CD14-positive monocyte (primary cell): Measurements from ENCODE around the gene DOCK1. TPM values are rescaled to one million over a fixed set of nuclear protein-coding genes. Genes with fewer than 3 reads are reported as not detected.

ENCODE experiments used
- DNase-seq, 3 donors: peaks; one replicate each; pipeline ENCODE4 v3.0.0-alpha.2; 2011 to 2022
- H2AFZ ChIP-seq: 2 replicates; pipeline ENCODE4 v1.6.0; 2012; ENCODE audit warnings: mild to moderate bottlenecking, low read depth, low read length, inconsistent platforms; ENCODE audit not compliant: insufficient read depth, poor library complexity, severe bottlenecking
- H3K27ac ChIP-seq, 2 donors: 1 replicate in 1 of 2; 2 replicates in 1 of 2; pipeline ENCODE4 v1.5.1; 2012 to 2013; ENCODE audit warnings: low read length in 2 of 2, control low read depth in 1 of 2, inconsistent platforms in 1 of 2, low read depth in 1 of 2, mild to moderate bottlenecking in 1 of 2
- H3K27me3 ChIP-seq, 2 donors: one replicate each; pipeline versions ENCODE4 v1.6.0 to v1.6.1; 2011 to 2013; ENCODE audit warnings: low read length in 2 of 2; ENCODE audit not compliant: control insufficient read depth in 2 of 2, insufficient read depth in 2 of 2
- H3K36me3 ChIP-seq, 2 donors: replicated peaks in 1 of 2; 1 replicate in 1 of 2; 2 replicates in 1 of 2; pipeline versions ENCODE4 v1.5.1 to v1.6.1; 2012 to 2013; ENCODE audit warnings: low read length in 2 of 2, control low read depth in 1 of 2, inconsistent platforms in 1 of 2, mild to moderate bottlenecking in 1 of 2; ENCODE audit not compliant: insufficient read depth in 2 of 2, control insufficient read depth in 1 of 2
- H3K4me1 ChIP-seq, 2 donors: 1 replicate in 1 of 2; 2 replicates in 1 of 2; pipeline versions ENCODE4 v1.5.1 to v1.6.1; 2012 to 2013; ENCODE audit warnings: low read length in 2 of 2, control low read depth in 1 of 2, inconsistent platforms in 1 of 2, mild to moderate bottlenecking in 1 of 2, moderate library complexity in 1 of 2; ENCODE audit not compliant: insufficient read depth in 2 of 2, control insufficient read depth in 1 of 2
- H3K4me2 ChIP-seq: replicated peaks from 2 replicates; pipeline ENCODE3; 2012; ENCODE audit warnings: low read length, moderate library complexity, mild to moderate bottlenecking; ENCODE audit not compliant: poor library complexity, severe bottlenecking; ENCODE audit errors: extremely low read depth
- H3K4me3 ChIP-seq, 3 experiments: fragments of 200-600 bp in 1 of 3; sonication (generic) in 1 of 3; replicated peaks in 1 of 3; 1 replicate in 2 of 3; 2 replicates in 1 of 3; pipeline ENCODE4 v1.5.1; 2011 to 2013; ENCODE audit warnings: low read length in 3 of 3, mild to moderate bottlenecking in 3 of 3, control low read depth in 2 of 3, low read depth in 2 of 3, inconsistent platforms in 1 of 3, moderate library complexity in 1 of 3
- H3K79me2 ChIP-seq: 2 replicates; pipeline ENCODE4 v1.6.0; 2012; ENCODE audit warnings: mild to moderate bottlenecking, control low read depth, inconsistent platforms, low read length, moderate library complexity; ENCODE audit not compliant: insufficient read depth
- H3K9ac ChIP-seq: 2 replicates; pipeline ENCODE4 v1.6.0; 2017; ENCODE audit warnings: low read length, mild to moderate bottlenecking; ENCODE audit not compliant: insufficient read depth, poor library complexity, severe bottlenecking
- H3K9me3 ChIP-seq, 2 donors: replicated peaks in 1 of 2; 1 replicate in 1 of 2; 2 replicates in 1 of 2; pipeline versions ENCODE4 v1.5.1 to v1.6.1; 2012 to 2013; ENCODE audit warnings: low read length in 2 of 2, control low read depth in 1 of 2; ENCODE audit not compliant: control insufficient read depth in 1 of 2, insufficient read depth in 1 of 2
- H4K20me1 ChIP-seq: 2 replicates; pipeline ENCODE4 v1.6.0; 2012; ENCODE audit warnings: mild to moderate bottlenecking, low read length, control low read depth, moderate library complexity; ENCODE audit not compliant: insufficient read depth
- H3K27ac Mint-ChIP-seq, 7 donors: one replicate each; pipeline ENCODE4 v1.8.0; 2020; ENCODE audit warnings: mild to moderate bottlenecking in 7 of 7, mixed read lengths in 7 of 7, moderate library complexity in 6 of 7, inconsistent platforms in 2 of 7
- H3K27me3 Mint-ChIP-seq, 3 donors: one replicate each; pipeline ENCODE4 v1.8.0; 2021 to 2022; ENCODE audit warnings: low read depth in 3 of 3, mild to moderate bottlenecking in 3 of 3, mixed read lengths in 3 of 3, moderate library complexity in 3 of 3, inconsistent platforms in 1 of 3
- H3K36me3 Mint-ChIP-seq, 2 donors: one replicate each; pipeline ENCODE4 v1.8.0; 2020; ENCODE audit warnings: mixed read lengths in 2 of 2, inconsistent platforms in 1 of 2, mild to moderate bottlenecking in 1 of 2
- H3K4me1 Mint-ChIP-seq: one replicate; pipeline ENCODE4 v1.8.0; 2020; ENCODE audit warnings: mild to moderate bottlenecking, mixed read lengths
- H3K4me3 Mint-ChIP-seq, 2 donors: one replicate each; pipeline ENCODE4 v1.8.0; 2020; ENCODE audit warnings: mild to moderate bottlenecking in 2 of 2, mixed read lengths in 2 of 2, moderate library complexity in 1 of 2
- H3K9me3 Mint-ChIP-seq, 7 donors: one replicate each; pipeline ENCODE4 v1.8.0; 2020 to 2022; ENCODE audit warnings: mixed read lengths in 7 of 7, mild to moderate bottlenecking in 6 of 7, moderate library complexity in 6 of 7, inconsistent platforms in 2 of 7
- CTCF ChIP-seq: fragments of 200-600 bp; IDR thresholded peaks from one replicate; pipeline ENCODE4 v1.8.0; 2022; ENCODE audit warnings: antibody characterized with exemption, mild to moderate bottlenecking
- WGBS: methylation state at CpG from one replicate; pipeline ENCODE4 v1.1.5; 2013; ENCODE audit warnings: missing lambda C conversion rate; ENCODE audit not compliant: insufficient coverage; 5-methylcytosine and 5-hydroxymethylcytosine counted together
- intact Hi-C, 2 donors: fragments of 100-400 bp; cut with micrococcal nuclease; formaldehyde crosslinking; loops; one replicate each; pipeline versions ENCODE4 v1.15.0 to v1.15.1; 2023
- polyA plus RNA-seq, 3 donors: library from polyadenylated mRNA; depleted of rRNA in 1 of 3; unstranded in 2 of 3; stranded (reverse) in 1 of 3; fragments of 300-500 nt in 2 of 3; fragments of >200 nt in 1 of 3; fragmentation: Illumina TruSeq in 2 of 3; gene quantifications; 1 replicate in 2 of 3; 2 replicates in 1 of 3; pipeline ENCODE4 v1.2.3, GENCODE V29; 2012 to 2021

DOCK1 gene
- polyA plus RNA-seq, 3 donors, result 0.31 to 0.35 TPM; not detected in 1

- Mint-ChIP-seq H3K27me3 (no peaks in the 10 kb centered on the region), H3K4me1 (no peaks in the 10 kb centered on the region), H3K4me3 (no peak overlapping the region), H3K36me3 (no peaks in the 10 kb centered on the region), H3K9me3 (peaks cover 0 to 10% (median 2%) of the 10 kb centered on the region in 7 donors), H3K27ac (no peak overlapping the region)
- no peak overlapping the region for H3K4me3 ChIP-seq
- H3K4me1 ChIP-seq, result no peaks in the 10 kb centered on the region
- DNase-seq, result no peak
- H3K4me2 ChIP-seq, result no peak overlapping the region
- no peaks in the 10 kb centered on the region for H3K27me3 ChIP-seq
- H3K9me3 ChIP-seq, result no peaks in the 10 kb centered on the region
- H3K79me2 ChIP-seq, result no peaks in the 10 kb centered on the region
- no peak overlapping the region for H3K27ac ChIP-seq
- no peaks in the 10 kb centered on the region for H3K36me3 ChIP-seq
- no peak overlapping the region for H2AFZ ChIP-seq
- H3K9ac ChIP-seq, result no peak overlapping the region
- H4K20me1 ChIP-seq, result no peaks in the 10 kb centered on the region
- no peak for TF ChIP-seq CTCF
- no CpG with 5 or more reads among the region's 2 CpGs for WGBS
- intact Hi-C loops, result no loop called here
These were observed 279.4 kb downstream of the DOCK1 start for GRCh38 chr10:127184582-127184981.

GRCh38 chr10:127186813-127187212, 281.6 kb downstream of the DOCK1 start:
- Histone ChIP-seq H4K20me1 (no peaks in the 10 kb centered on the region), H2AFZ (no peak overlapping the region), H3K9ac (no peak overlapping the region), H3K4me2 (no peak overlapping the region), H3K4me3 (no peak overlapping the region), H3K27me3 (no peaks in the 10 kb centered on the region), H3K79me2 (no peaks in the 10 kb centered on the region), H3K27ac (no peak overlapping the region), H3K9me3 (no peaks in the 10 kb centered on the region), H3K4me1 (no peaks in the 10 kb centered on the region), H3K36me3 (no peaks in the 10 kb centered on the region)
- WGBS, result 88% methylated on average over 4 of the region's 7 CpGs
- intact Hi-C loops, result no loop called here
- peaks cover 0 to 10% (median 2%) of the 10 kb centered on the region in 7 donors for H3K9me3 Mint-ChIP-seq
- no peak overlapping the region for H3K27ac Mint-ChIP-seq
- DNase-seq, result no peak
- H3K36me3 Mint-ChIP-seq, result no peaks in the 10 kb centered on the region
- H3K27me3 Mint-ChIP-seq, result peaks cover 0 to 4% (median 1%) of the 10 kb centered on the region in 3 donors
- H3K4me3 Mint-ChIP-seq, result no peak overlapping the region
- no peak for TF ChIP-seq CTCF
- no peaks in the 10 kb centered on the region for H3K4me1 Mint-ChIP-seq
